ENCODE data around the gene TLN1. TPM values are rescaled to one million over a fixed set of nuclear protein-coding genes. Genes with fewer than 3 reads are reported as not detected.

The TLN1 gene
- total and polyA plus RNA-seq, 2 donors (not counting 1 experiment from before 2014, with no cell fraction given), result 102 to 280 TPM

DNA sequence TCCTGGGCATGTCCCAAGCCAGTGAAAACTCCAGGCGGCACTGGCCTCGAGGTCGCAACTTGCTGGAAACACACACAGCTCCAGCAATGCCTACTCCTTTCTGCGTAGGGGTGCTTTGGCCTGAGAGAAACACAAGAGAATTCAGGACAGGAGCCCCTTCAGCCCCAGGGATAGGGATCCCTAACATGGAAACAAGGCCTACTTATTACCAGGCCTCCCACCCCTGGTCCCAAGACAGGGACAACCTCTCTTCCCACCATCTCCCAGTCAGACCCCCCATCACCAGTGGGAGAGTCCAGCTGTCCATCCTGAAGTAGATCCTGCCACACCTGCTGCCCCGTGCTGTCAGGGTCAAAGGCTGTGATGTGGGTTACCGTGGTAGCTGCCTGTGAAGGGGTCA is 8.2 kb upstream of the TLN1 start:
- Histone ChIP-seq H3K36me3 (replicated peaks in 1 of 2; ENCODE audit: control extremely low read depth in 1 of 2, control insufficient read depth in 1 of 2, extremely low read depth in 1 of 2, insufficient read depth in 2 of 2, low read length in 1 of 2) (peaks cover 0 to 92% of the 10 kb centered on the region in 2 experiments), H2AFZ (ENCODE audit: insufficient read depth, low read depth, low read length, poor library complexity, severe bottlenecking) (no peak overlapping the region), H3K79me2 (ENCODE audit: control insufficient read depth, insufficient read depth, low read length) (peaks cover 35% of the 10 kb centered on the region), H3K4me2 (replicated peaks; ENCODE audit: low read depth, low read length, poor library complexity, severe bottlenecking) (no peak overlapping the region), H3K4me1 (ENCODE audit: control insufficient read depth in 2 of 2, insufficient read depth in 2 of 2, low read length in 2 of 2) (peaks cover 0 to 8% of the 10 kb centered on the region in 2 donors), H3K4me3 (ENCODE audit: control extremely low read depth in 1 of 5, extremely low read depth in 1 of 5, insufficient read depth in 1 of 5, low read depth in 2 of 5, low read length in 4 of 5) (no peak overlapping the region), H3K27me3 (replicated peaks in 1 of 4; ENCODE audit: control extremely low read depth in 1 of 4, control insufficient read depth in 3 of 4, insufficient read depth in 4 of 4, low read length in 3 of 4) (no peaks in the 10 kb centered on the region), H4K20me1 (ENCODE audit: control insufficient read depth, insufficient read depth, low read length, poor library complexity, severe bottlenecking) (peaks cover 20% of the 10 kb centered on the region), H3K9ac (ENCODE audit: low read length) (no peak overlapping the region), H3K27ac (ENCODE audit: low read length in 2 of 2) (no peak overlapping the region), H3K9me3 (ENCODE audit: control extremely low read depth in 1 of 3, control insufficient read depth in 2 of 3, insufficient read depth in 1 of 3, low read length in 2 of 3) (no peaks in the 10 kb centered on the region)
- DNase-seq (no peak), ATAC-seq (ENCODE audit: low read depth) (no peak)
- Mint-ChIP-seq H3K9me3 (ENCODE audit: insufficient read depth) (no peaks in the 10 kb centered on the region), H3K27ac (no peak overlapping the region), H3K27me3 (no peaks in the 10 kb centered on the region), H3K4me1 (peaks cover 11% of the 10 kb centered on the region), H3K4me3 (no peak overlapping the region)
- intact Hi-C loops (cut with micrococcal nuclease), result no loop called here
- ChIA-PET CTCF (no interaction called here), POLR2A (interaction anchor here (1.2 kb wide), 1 partner anchor 8 kb away, joined by 3 read pairs; no protein-coding TSS in a partner anchor)
- TF ChIP-seq, protein P1, sequence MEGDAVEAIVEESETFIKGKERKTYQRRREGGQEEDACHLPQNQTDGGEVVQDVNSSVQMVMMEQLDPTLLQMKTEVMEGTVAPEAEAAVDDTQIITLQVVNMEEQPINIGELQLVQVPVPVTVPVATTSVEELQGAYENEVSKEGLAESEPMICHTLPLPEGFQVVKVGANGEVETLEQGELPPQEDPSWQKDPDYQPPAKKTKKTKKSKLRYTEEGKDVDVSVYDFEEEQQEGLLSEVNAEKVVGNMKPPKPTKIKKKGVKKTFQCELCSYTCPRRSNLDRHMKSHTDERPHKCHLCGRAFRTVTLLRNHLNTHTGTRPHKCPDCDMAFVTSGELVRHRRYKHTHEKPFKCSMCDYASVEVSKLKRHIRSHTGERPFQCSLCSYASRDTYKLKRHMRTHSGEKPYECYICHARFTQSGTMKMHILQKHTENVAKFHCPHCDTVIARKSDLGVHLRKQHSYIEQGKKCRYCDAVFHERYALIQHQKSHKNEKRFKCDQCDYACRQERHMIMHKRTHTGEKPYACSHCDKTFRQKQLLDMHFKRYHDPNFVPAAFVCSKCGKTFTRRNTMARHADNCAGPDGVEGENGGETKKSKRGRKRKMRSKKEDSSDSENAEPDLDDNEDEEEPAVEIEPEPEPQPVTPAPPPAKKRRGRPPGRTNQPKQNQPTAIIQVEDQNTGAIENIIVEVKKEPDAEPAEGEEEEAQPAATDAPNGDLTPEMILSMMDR (IDR thresholded peaks at IDR 0.05), result no peak
- no peak for TF ChIP-seq EZH2 (IDR thresholded peaks at IDR 0.05; ENCODE audit: borderline replicate concordance, insufficient read depth, low read depth, low read length, poor library complexity, severe bottlenecking)
- 100% methylated on average over 4 of the region's 6 CpGs for WGBS (ENCODE audit: insufficient coverage)

DNA sequence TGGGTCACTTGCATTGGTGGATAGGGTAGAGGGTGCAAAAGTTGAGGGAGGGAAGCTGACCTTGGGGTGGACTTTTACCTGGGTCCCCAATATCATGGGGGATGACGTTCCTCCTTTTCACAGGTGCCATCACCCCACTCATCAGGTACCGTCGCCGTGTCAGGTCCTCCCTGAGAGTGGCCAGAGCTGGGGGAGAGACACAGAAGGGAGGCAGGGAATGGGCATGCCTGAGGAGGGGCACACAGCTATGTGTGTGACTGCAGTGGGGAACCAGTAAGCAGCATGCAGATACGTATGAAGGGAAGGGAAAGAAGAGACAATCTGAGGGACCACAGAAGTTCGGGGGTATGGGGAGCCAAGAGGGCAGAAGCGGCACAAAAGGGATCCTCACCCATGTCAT is 6.9 kb upstream of the TLN1 start:
- WGBS (ENCODE audit: insufficient coverage), result 96% methylated on average over 4 of the region's 7 CpGs

More for the DNA sequence above, 6.9 kb upstream of the TLN1 start:
- ChIA-PET POLR2A (no interaction called here), CTCF (interaction anchor here (1.0 to 9.7 kb wide), 3 partner anchors 8 to 87 kb away, joined by 5 to 142 read pairs (median 20); partner anchors contain the start of genes GBA2 and RGP1)
- no peaks in the 10 kb centered on the region for H3K9me3 Mint-ChIP-seq (ENCODE audit: insufficient read depth)
- H2AFZ ChIP-seq (ENCODE audit: insufficient read depth, low read depth, low read length, poor library complexity, severe bottlenecking), result no peak overlapping the region
- no peak overlapping the region for H3K4me3 ChIP-seq (ENCODE audit: control extremely low read depth in 1 of 5, extremely low read depth in 1 of 5, insufficient read depth in 1 of 5, low read depth in 2 of 5, low read length in 4 of 5)
- H4K20me1 ChIP-seq (ENCODE audit: control insufficient read depth, insufficient read depth, low read length, poor library complexity, severe bottlenecking), result peaks cover 11% of the 10 kb centered on the region
- H3K27me3 ChIP-seq (replicated peaks in 1 of 4; ENCODE audit: control extremely low read depth in 1 of 4, control insufficient read depth in 3 of 4, insufficient read depth in 4 of 4, low read length in 3 of 4), result no peaks in the 10 kb centered on the region
- H3K9me3 ChIP-seq (ENCODE audit: control extremely low read depth in 1 of 3, control insufficient read depth in 2 of 3, insufficient read depth in 1 of 3, low read length in 2 of 3), result no peaks in the 10 kb centered on the region
- H3K27ac ChIP-seq (ENCODE audit: low read length in 2 of 2), result no peak overlapping the region
- H3K27ac Mint-ChIP-seq, result no peak overlapping the region
- peaks cover 9% of the 10 kb centered on the region for H3K4me1 Mint-ChIP-seq
- no peaks in the 10 kb centered on the region for H3K27me3 Mint-ChIP-seq
- peaks cover 0 to 8% of the 10 kb centered on the region in 2 donors for H3K4me1 ChIP-seq (ENCODE audit: control insufficient read depth in 2 of 2, insufficient read depth in 2 of 2, low read length in 2 of 2)
- ATAC-seq (ENCODE audit: low read depth), result no peak
- no peak overlapping the region for H3K4me2 ChIP-seq (replicated peaks; ENCODE audit: low read depth, low read length, poor library complexity, severe bottlenecking)
- no peak overlapping the region for H3K9ac ChIP-seq (ENCODE audit: low read length)
- intact Hi-C loops (cut with micrococcal nuclease), result loop anchor here (10.0 kb wide), 2 partner anchors 664 to 1726 kb away; partner anchors contain the start of genes FANCG, VCP and ZBTB5
- peaks cover 1 to 92% of the 10 kb centered on the region in 2 experiments for H3K36me3 ChIP-seq (replicated peaks in 1 of 2; ENCODE audit: control extremely low read depth in 1 of 2, control insufficient read depth in 1 of 2, extremely low read depth in 1 of 2, insufficient read depth in 2 of 2, low read length in 1 of 2)
- H3K79me2 ChIP-seq (ENCODE audit: control insufficient read depth, insufficient read depth, low read length), result peaks cover 24% of the 10 kb centered on the region
- DNase-seq, result no peak
- no peak overlapping the region for H3K4me3 Mint-ChIP-seq
- TF ChIP-seq EZH2 (IDR thresholded peaks at IDR 0.05; ENCODE audit: borderline replicate concordance, insufficient read depth, low read depth, low read length, poor library complexity, severe bottlenecking), result no peak
- TF ChIP-seq, protein P1 (IDR thresholded peaks at IDR 0.05), result no peak
